HEK293T (cell line): ENCODE results near the gene SMAP2.

Experiments
- ARNT ChIP-seq: fragments of 450-650 bp; IDR thresholded peaks from 2 replicates; pipeline ENCODE4 v1.6.1; 2017; ENCODE audit warnings: mild to moderate bottlenecking
- BHLHE40 ChIP-seq: fragments of 450-650 bp; IDR thresholded peaks from 2 replicates; pipeline ENCODE4 v1.6.1; 2016; ENCODE audit warnings: mild to moderate bottlenecking, moderate library complexity, borderline replicate concordance
- CTBP1 ChIP-seq: fragments of 450-650 bp; IDR thresholded peaks from 2 replicates; pipeline ENCODE4 v1.6.1; 2016; ENCODE audit warnings: borderline replicate concordance
- ELF4 ChIP-seq: fragments of 450-650 bp; IDR thresholded peaks from 2 replicates; pipeline ENCODE4 v1.6.1; 2017; ENCODE audit warnings: antibody characterized with exemption
- FOXA1 ChIP-seq: fragments of 450-650 bp; IDR thresholded peaks from 2 replicates; pipeline ENCODE4 v1.6.1; 2016; ENCODE audit warnings: mild to moderate bottlenecking
- FOXK2 ChIP-seq: fragments of 450-650 bp; IDR thresholded peaks from 2 replicates; pipeline ENCODE4 v1.6.1; 2016; ENCODE audit warnings: mild to moderate bottlenecking
- FOXM1 ChIP-seq: fragments of 450-650 bp; IDR thresholded peaks from 2 replicates; pipeline ENCODE4 v1.6.1; 2017; ENCODE audit warnings: mild to moderate bottlenecking, borderline replicate concordance
- HDGF ChIP-seq: fragments of 450-650 bp; IDR thresholded peaks from 2 replicates; pipeline ENCODE4 v1.6.1; 2017; ENCODE audit warnings: antibody characterized with exemption, borderline replicate concordance
- L3MBTL2 ChIP-seq: fragments of 450-650 bp; conservative IDR thresholded peaks from 2 replicates; pipeline ENCODE4 v1.6.1; 2016; ENCODE audit warnings: mild to moderate bottlenecking
- LEF1 ChIP-seq: fragments of 450-650 bp; IDR thresholded peaks from 2 replicates; pipeline ENCODE4 v1.6.1; 2017; ENCODE audit warnings: mild to moderate bottlenecking, borderline replicate concordance
- NFRKB ChIP-seq: fragments of 450-650 bp; IDR thresholded peaks from 2 replicates; pipeline ENCODE4 v1.6.1; 2016; ENCODE audit warnings: mild to moderate bottlenecking, moderate library complexity
- SP1 ChIP-seq: fragments of 450-650 bp; IDR thresholded peaks from 2 replicates; pipeline ENCODE4 v1.6.1; 2017
- TARDBP ChIP-seq: fragments of 450-650 bp; IDR thresholded peaks from 2 replicates; pipeline ENCODE4 v1.6.1; 2016
- ZNF384 ChIP-seq: fragments of 450-650 bp; IDR thresholded peaks from 2 replicates; pipeline ENCODE4 v1.6.1; 2016

GRCh38 chr1:40383095-40383487 lies 9.6 kb downstream of the SMAP2 start:
- TF ChIP-seq CTBP1: no peak
- TF ChIP-seq FOXK2: no peak
- no peak for TF ChIP-seq HDGF
- no peak for TF ChIP-seq L3MBTL2
- no peak for TF ChIP-seq ELF4
- no peak for TF ChIP-seq ARNT
- TF ChIP-seq FOXA1: no peak
- TF ChIP-seq ZNF384: no peak
- no peak for TF ChIP-seq FOXM1
- no peak for TF ChIP-seq SP1
- no peak for TF ChIP-seq TARDBP
- TF ChIP-seq NFRKB: no peak
- no peak for TF ChIP-seq BHLHE40
- TF ChIP-seq LEF1: no peak
